ENCODE data around the gene ACSM2B.
"Not testable (repeated sequence)": the region's sequence is repeated elsewhere in the genome, so short reads cannot be mapped to it uniquely, and the experiment has no call there.

The ACSM2B gene

GRCh38 chr16:20576145-20576544 is at the start of gene ACSM2B:
ACSM2B (minus strand) TSS chr16:20576367; CDS start chr16:20564845, 11,522 bp downstream.
- DNase-seq: not testable (repeated sequence)

GRCh38 chr16:20624882-20625807 is 49.0 kb upstream of the ACSM2B start:
- no peak for DNase-seq

- DNase-seq: no peak
These were observed 48.0 kb upstream of the ACSM2B start for GRCh38 chr16:20624205-20624604.

- no peak for DNase-seq
These were observed 46.3 kb upstream of the ACSM2B start for GRCh38 chr16:20622498-20622870.

GRCh38 chr16:20621406-20621805 is 45.2 kb upstream of the ACSM2B start:
- no peak for DNase-seq

- DNase-seq: no peak
These were observed 44.6 kb upstream of the ACSM2B start for GRCh38 chr16:20620770-20621169.

GRCh38 chr16:20620003-20620402 is 43.8 kb upstream of the ACSM2B start:
- DNase-seq: no peak

GRCh38 chr16:20617271-20617670 is 41.1 kb upstream of the ACSM2B start:
- no peak for DNase-seq

- no peak for DNase-seq
These were observed 38.3 kb upstream of the ACSM2B start for GRCh38 chr16:20614186-20615141.

GRCh38 chr16:20613481-20614185 is 37.5 kb upstream of the ACSM2B start:
- DNase-seq: no peak

- DNase-seq: no peak
These were observed 36.6 kb upstream of the ACSM2B start for GRCh38 chr16:20612551-20613480.

- DNase-seq: no peak
These were observed 35.9 kb upstream of the ACSM2B start for GRCh38 chr16:20611975-20612481.

GRCh38 chr16:20611350-20611902 is 35.3 kb upstream of the ACSM2B start:
- no peak for DNase-seq

- no peak for DNase-seq
These were observed 34.8 kb upstream of the ACSM2B start for GRCh38 chr16:20610892-20611349.

GRCh38 chr16:20610211-20610891 is 34.2 kb upstream of the ACSM2B start:
- DNase-seq: no peak

GRCh38 chr16:20602205-20602604 is 26.0 kb upstream of the ACSM2B start:
- DNase-seq: not testable (repeated sequence)

GRCh38 chr16:20599475-20599874 is 23.3 kb upstream of the ACSM2B start:
- DNase-seq: not testable (repeated sequence)

- DNase-seq: no peak
These were observed 22.8 kb upstream of the ACSM2B start for GRCh38 chr16:20598832-20599469.

GRCh38 chr16:20595694-20596093 is 19.5 kb upstream of the ACSM2B start:
- not testable (repeated sequence) for DNase-seq

- not testable (repeated sequence) for DNase-seq
These were observed 18.9 kb upstream of the ACSM2B start for GRCh38 chr16:20595068-20595467.

All from activated CD4-positive, alpha-beta T cell treated with anti-CD3 and anti-CD28 coated beads for 1 hour (primary cell).